IMR-90 (cell line): ENCODE measurements around the gene EYS.

Source experiments
- CTCF ChIP-seq: conservative IDR thresholded peaks from 2 replicates; pipeline ENCODE4 v1.5.1; 2012; ENCODE audit warnings: mild to moderate bottlenecking, low read depth, low read length, improper control_type of control experiment
- POLR2A ChIP-seq: IDR thresholded peaks from 2 replicates; pipeline ENCODE4 v1.6.1; 2012; ENCODE audit warnings: mild to moderate bottlenecking, low read depth, low read length
- RAD21 ChIP-seq: IDR thresholded peaks from 2 replicates; pipeline ENCODE4 v1.6.1; 2012; ENCODE audit warnings: low read length, improper control_type of control experiment

- TF ChIP-seq CTCF (no peak), POLR2A (no peak), RAD21 (no peak)
These were observed 1665.7 kb downstream of the EYS start for GRCh38 chr6:64041373-64041772.
